IMR-90 (cell line): ENCODE measurements around the gene FDPS. TPM values are rescaled to one million over a fixed set of nuclear protein-coding genes. Genes with fewer than 3 reads are reported as not detected.

ENCODE experiments used
- ATAC-seq: fragments of 200-7000 bp; cut with Tn5 transposase; 2 replicates; pipeline ENCODE4 v1.9.1; 2020; ENCODE audit warnings: low read depth, mild to moderate bottlenecking, moderate library complexity
- BruUV-seq: library from RNA; stranded (reverse); fragments of 400-500 nt; replicated peaks from 2 replicates; lab custom pipeline; 2021; lab: Mats Ljungman, UMichigan
- CTCF ChIA-PET: fragments of 300-600 bp; formaldehyde crosslinking; extraction: SDS; loops from one replicate; lab custom pipeline; 2021; ENCODE audit warnings: antibody characterized with exemption; lab: Yijun Ruan, JAX
- POLR2A ChIA-PET: fragments of 300-600 bp; sonication (Branson Sonifier 250); formaldehyde crosslinking; loops from one replicate; lab custom pipeline; 2022; ENCODE audit warnings: antibody characterized with exemption; ENCODE audit not compliant: unreplicated experiment; lab: Charles Lee
- DNase-seq: peaks from one replicate; pipeline ENCODE4 v3.0.0; 2013
- H2AFZ ChIP-seq: replicated peaks from 2 replicates; pipeline ENCODE3; 2013; ENCODE audit warnings: low read length, mild to moderate bottlenecking; ENCODE audit not compliant: poor library complexity
- H2AK5ac ChIP-seq: 2 replicates; pipeline ENCODE4 v1.6.1; 2013; ENCODE audit warnings: low read depth, low read length, inconsistent platforms
- H2AK9ac ChIP-seq: replicated peaks from 2 replicates; pipeline ENCODE3; 2013; ENCODE audit warnings: mild to moderate bottlenecking, low read depth, low read length, moderate library complexity; ENCODE audit not compliant: poor library complexity
- H2BK120ac ChIP-seq: 2 replicates; pipeline ENCODE4 v1.6.1; 2013; ENCODE audit warnings: low read depth, low read length, inconsistent platforms
- H2BK15ac ChIP-seq: 3 replicates; pipeline ENCODE4 v1.6.1; 2013; ENCODE audit warnings: low read depth, low read length, inconsistent platforms
- H2BK20ac ChIP-seq: 2 replicates; pipeline ENCODE4 v1.6.1; 2013; ENCODE audit warnings: low read depth, mild to moderate bottlenecking, inconsistent platforms, low read length, moderate library complexity
- H2BK5ac ChIP-seq: 2 replicates; pipeline ENCODE4 v1.6.1; 2013; ENCODE audit warnings: mild to moderate bottlenecking, low read depth, low read length, inconsistent platforms; ENCODE audit not compliant: poor library complexity, severe bottlenecking
- H3K14ac ChIP-seq: replicated peaks from 2 replicates; pipeline ENCODE4 v1.6.1; 2013; ENCODE audit warnings: low read depth, low read length, inconsistent platforms
- H3K18ac ChIP-seq: 2 replicates; pipeline ENCODE4 v1.6.1; 2013; ENCODE audit warnings: low read depth, low read length, control low read depth
- H3K23ac ChIP-seq: 2 replicates; pipeline ENCODE4 v1.6.1; 2013; ENCODE audit warnings: low read depth, low read length, inconsistent platforms
- H3K27ac ChIP-seq: 2 replicates; pipeline ENCODE4 v1.5.1; 2013; ENCODE audit warnings: mild to moderate bottlenecking, control low read depth, low read length; ENCODE audit not compliant: insufficient read depth
- H3K27me3 ChIP-seq: 2 replicates; pipeline ENCODE4 v1.6.1; 2013; ENCODE audit warnings: low read length; ENCODE audit not compliant: control insufficient read depth, insufficient read depth
- H3K36me3 ChIP-seq: 2 replicates; pipeline ENCODE4 v1.6.1; 2013; ENCODE audit warnings: low read length, mixed read lengths; ENCODE audit not compliant: control insufficient read depth, insufficient read depth
- H3K4ac ChIP-seq: 2 replicates; pipeline ENCODE4 v1.6.1; 2013; ENCODE audit warnings: low read depth, low read length, inconsistent platforms
- H3K4me1 ChIP-seq: 2 replicates; pipeline ENCODE4 v1.6.1; 2013; ENCODE audit warnings: low read length, mixed read lengths; ENCODE audit not compliant: control insufficient read depth, insufficient read depth
- H3K4me2 ChIP-seq: 2 replicates; pipeline ENCODE4 v1.6.1; 2013; ENCODE audit warnings: low read depth, mild to moderate bottlenecking, control low read depth, low read length, moderate library complexity
- H3K4me3 ChIP-seq: 2 replicates; pipeline ENCODE4 v1.5.1; 2013; ENCODE audit warnings: low read depth, mild to moderate bottlenecking, control low read depth, low read length, moderate library complexity; ENCODE audit not compliant: insufficient read depth
- H3K56ac ChIP-seq: 2 replicates; pipeline ENCODE4 v1.6.1; 2013; ENCODE audit warnings: low read length, inconsistent platforms; ENCODE audit not compliant: insufficient read depth; ENCODE audit errors: extremely low read depth
- H3K79me1 ChIP-seq, 2 experiments: 2 replicates each; pipeline ENCODE4 v1.6.1; 2013; ENCODE audit warnings: low read length in 2 of 2, inconsistent platforms in 1 of 2, low read depth in 1 of 2
- H3K9ac ChIP-seq: 2 replicates; pipeline ENCODE4 v1.6.1; 2013; ENCODE audit warnings: low read depth, low read length, control low read depth
- H3K9me1 ChIP-seq: 2 replicates; pipeline ENCODE4 v1.6.1; 2013; ENCODE audit warnings: low read length, inconsistent platforms; ENCODE audit not compliant: insufficient read depth
- H3K9me3 ChIP-seq: 2 replicates; pipeline ENCODE4 v1.6.1; 2013; ENCODE audit warnings: low read length; ENCODE audit not compliant: control insufficient read depth, insufficient read depth
- H4K20me1 ChIP-seq: 2 replicates; pipeline ENCODE4 v1.6.1; 2013; ENCODE audit warnings: low read length, inconsistent platforms; ENCODE audit not compliant: insufficient read depth
- H4K5ac ChIP-seq: 2 replicates; pipeline ENCODE4 v1.6.1; 2013; ENCODE audit warnings: mild to moderate bottlenecking, low read depth, low read length, control low read depth
- H4K8ac ChIP-seq, 2 experiments: 2 replicates each; pipeline ENCODE4 v1.6.1; 2013; ENCODE audit warnings: low read depth in 2 of 2, low read length in 2 of 2, control low read depth in 1 of 2, inconsistent platforms in 1 of 2
- H4K91ac ChIP-seq: 2 replicates; pipeline ENCODE4 v1.6.1; 2013; ENCODE audit warnings: low read depth, low read length, inconsistent platforms; ENCODE audit not compliant: insufficient read depth
- BHLHE40 ChIP-seq: fragments of 150-350 bp; IDR thresholded peaks from 2 replicates; pipeline ENCODE4 v1.6.1; 2016; ENCODE audit warnings: mild to moderate bottlenecking, low read depth, low read length
- CEBPB ChIP-seq: IDR thresholded peaks from 2 replicates; pipeline ENCODE4 v1.6.1; 2012; ENCODE audit warnings: low read depth, low read length, improper control_type of control experiment
- CHD1 ChIP-seq: IDR thresholded peaks from 2 replicates; pipeline ENCODE4 v1.6.1; 2012; ENCODE audit warnings: low read depth, low read length, improper control_type of control experiment
- FOS ChIP-seq: fragments of 150-350 bp; IDR thresholded peaks from 2 replicates; pipeline ENCODE4 v1.6.1; 2016; ENCODE audit warnings: low read depth, low read length
- MAZ ChIP-seq: IDR thresholded peaks from 2 replicates; pipeline ENCODE4 v1.6.1; 2012; ENCODE audit warnings: low read depth, mild to moderate bottlenecking, low read length, improper control_type of control experiment, moderate library complexity, borderline replicate concordance
- POLR2A ChIP-seq: IDR thresholded peaks from 2 replicates; pipeline ENCODE4 v1.6.1; 2012; ENCODE audit warnings: mild to moderate bottlenecking, low read depth, low read length
- RAD21 ChIP-seq: IDR thresholded peaks from 2 replicates; pipeline ENCODE4 v1.6.1; 2012; ENCODE audit warnings: low read length, improper control_type of control experiment
- RFX5 ChIP-seq: IDR thresholded peaks from 2 replicates; pipeline ENCODE4 v1.8.0; 2012; ENCODE audit warnings: low read depth, mild to moderate bottlenecking, low read length, moderate library complexity
- SMC3 ChIP-seq: fragments of 150-350 bp; IDR thresholded peaks from 2 replicates; pipeline ENCODE4 v1.6.1; 2016; ENCODE audit warnings: low read depth, mild to moderate bottlenecking, antibody characterized with exemption, low read length, moderate library complexity
- WGBS, 2 experiments: methylation state at CpG; one replicate each; pipeline versions ENCODE4 v1.1.5 to v1.1.7; 2013; ENCODE audit warnings: missing lambda C conversion rate in 2 of 2; ENCODE audit not compliant: insufficient read length in 1 of 2; ENCODE audit errors: extremely low coverage in 2 of 2; 5-methylcytosine and 5-hydroxymethylcytosine counted together
- dilution Hi-C: fragments of 300-500 bp; cut with HindIII; formaldehyde crosslinking; loops from one replicate; pipeline ENCODE4 v1.14.3; 2018; ENCODE audit warnings: low sequenced_read_pairs; ENCODE audit not compliant: unreplicated experiment
- in situ Hi-C: fragments of 300-500 bp; cut with MboI; formaldehyde crosslinking; loops from 3 replicates; pipeline ENCODE4 v1.14.3; 2019; ENCODE audit warnings: low sequenced_read_pairs, inconsistent platforms, mixed read lengths
- intact Hi-C: fragments of 100-400 bp; cut with micrococcal nuclease; formaldehyde crosslinking; loops from 2 replicates; pipeline ENCODE4 v1.10.0; 2022
- polyA plus RNA-seq, 3 experiments: library from polyadenylated mRNA; depleted of rRNA; stranded (reverse); fragments of >200 nt; gene quantifications; 2 replicates each; pipeline ENCODE4 v1.2.3, GENCODE V29; 2012; ENCODE audit warnings: low replicate concordance in 1 of 3
- total RNA-seq: library from RNA; depleted of rRNA; stranded (reverse); fragments of >200 nt; gene quantifications from 2 replicates; pipeline ENCODE4 v1.2.3, GENCODE V29; 2012
- TF ChIP-seq, protein P1 (sequence below): fragments of 150-350 bp; IDR thresholded peaks from 2 replicates; pipeline ENCODE4 v1.6.1; 2017; ENCODE audit warnings: mild to moderate bottlenecking, antibody characterized with exemption, low read length, low read depth
- TF ChIP-seq, protein P2 (sequence below): conservative IDR thresholded peaks from 2 replicates; pipeline ENCODE4 v1.5.1; 2012; ENCODE audit warnings: mild to moderate bottlenecking, low read depth, low read length, improper control_type of control experiment
- TF ChIP-seq, protein P3 (sequence below): fragments of 150-350 bp; IDR thresholded peaks from 2 replicates; pipeline ENCODE4 v1.6.1; 2016; ENCODE audit warnings: low read depth, mild to moderate bottlenecking, low read length, moderate library complexity, borderline replicate concordance

The FDPS gene
- total and polyA plus RNA-seq, 2 of the 4 experiments (the other 2 are of a cell fraction) = 183 to 191 TPM

DNA sequence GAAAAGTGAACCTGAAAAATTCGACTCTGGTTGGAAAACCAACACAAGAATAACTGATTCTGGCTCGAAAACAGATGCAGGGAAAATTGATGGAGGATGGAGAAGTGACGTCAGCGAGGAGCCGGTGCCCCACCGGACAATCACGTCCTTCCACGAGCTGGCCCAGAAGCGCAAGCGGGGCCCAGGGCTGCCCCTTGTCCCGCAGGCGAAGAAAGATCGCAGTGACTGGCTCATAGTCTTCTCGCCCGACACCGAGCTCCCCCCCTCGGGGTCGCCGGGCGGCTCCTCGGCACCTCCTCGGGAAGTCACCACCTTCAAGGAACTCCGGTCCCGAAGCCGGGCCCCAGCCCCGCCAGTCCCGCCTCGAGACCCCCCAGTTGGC, 13.9 kb downstream of the FDPS start:
- Histone ChIP-seq H3K27me3 (no peaks in the 10 kb centered on the region), H4K5ac (peak overlapping the region; percentile 47), H3K4me2 (peak overlapping the region; percentile 91), H3K9me1 (peaks cover 16% of the 10 kb centered on the region; the same call in 1 of the 2 replicates), H2AK9ac (peak overlapping the region; percentile 43), H4K91ac (no peak overlapping the region), H3K36me3 (peaks cover 20% of the 10 kb centered on the region), H2BK120ac (no peak overlapping the region), H2BK20ac (no peak overlapping the region), H3K4me3 (peak overlapping the region; percentile 58), H4K8ac (peak overlapping the region; percentile 29 to 54; a peak in 2 of 4 replicates), H3K14ac (0 out of 2 replicates have a peak overlapping the region, but pooled peaks have one; percentile 69), H3K9me3 (no peaks in the 10 kb centered on the region), H2BK15ac (no peak overlapping the region), H3K56ac (no peak overlapping the region), H3K4me1 (peaks cover 18% of the 10 kb centered on the region; the same call in 1 of the 2 replicates), H3K9ac (peak overlapping the region; percentile 73), H3K79me1 (peaks cover 9 to 60% of the 10 kb centered on the region in 2 experiments), H2AFZ (peak overlapping the region; percentile 88), H4K20me1 (peaks cover 20% of the 10 kb centered on the region), H3K23ac (peak overlapping the region; percentile 89), H3K18ac (no peak overlapping the region), H3K27ac (peak overlapping the region; percentile 63), H2BK5ac (peak overlapping the region; percentile 47), H2AK5ac (no peak overlapping the region), H3K4ac (no peak overlapping the region; the same call in 1 of the 2 replicates)
- TF ChIP-seq RAD21 (no peak), SMC3 (no peak), CHD1 (no peak), POLR2A (no peak), MAZ (no peak), RFX5 (no peak), CEBPB (no peak), FOS (no peak), BHLHE40 (no peak)
- TF ChIP-seq, protein P1, sequence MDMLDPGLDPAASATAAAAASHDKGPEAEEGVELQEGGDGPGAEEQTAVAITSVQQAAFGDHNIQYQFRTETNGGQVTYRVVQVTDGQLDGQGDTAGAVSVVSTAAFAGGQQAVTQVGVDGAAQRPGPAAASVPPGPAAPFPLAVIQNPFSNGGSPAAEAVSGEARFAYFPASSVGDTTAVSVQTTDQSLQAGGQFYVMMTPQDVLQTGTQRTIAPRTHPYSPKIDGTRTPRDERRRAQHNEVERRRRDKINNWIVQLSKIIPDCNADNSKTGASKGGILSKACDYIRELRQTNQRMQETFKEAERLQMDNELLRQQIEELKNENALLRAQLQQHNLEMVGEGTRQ = no peak
- TF ChIP-seq, protein P2, sequence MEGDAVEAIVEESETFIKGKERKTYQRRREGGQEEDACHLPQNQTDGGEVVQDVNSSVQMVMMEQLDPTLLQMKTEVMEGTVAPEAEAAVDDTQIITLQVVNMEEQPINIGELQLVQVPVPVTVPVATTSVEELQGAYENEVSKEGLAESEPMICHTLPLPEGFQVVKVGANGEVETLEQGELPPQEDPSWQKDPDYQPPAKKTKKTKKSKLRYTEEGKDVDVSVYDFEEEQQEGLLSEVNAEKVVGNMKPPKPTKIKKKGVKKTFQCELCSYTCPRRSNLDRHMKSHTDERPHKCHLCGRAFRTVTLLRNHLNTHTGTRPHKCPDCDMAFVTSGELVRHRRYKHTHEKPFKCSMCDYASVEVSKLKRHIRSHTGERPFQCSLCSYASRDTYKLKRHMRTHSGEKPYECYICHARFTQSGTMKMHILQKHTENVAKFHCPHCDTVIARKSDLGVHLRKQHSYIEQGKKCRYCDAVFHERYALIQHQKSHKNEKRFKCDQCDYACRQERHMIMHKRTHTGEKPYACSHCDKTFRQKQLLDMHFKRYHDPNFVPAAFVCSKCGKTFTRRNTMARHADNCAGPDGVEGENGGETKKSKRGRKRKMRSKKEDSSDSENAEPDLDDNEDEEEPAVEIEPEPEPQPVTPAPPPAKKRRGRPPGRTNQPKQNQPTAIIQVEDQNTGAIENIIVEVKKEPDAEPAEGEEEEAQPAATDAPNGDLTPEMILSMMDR = no peak
- TF ChIP-seq, protein P3, sequence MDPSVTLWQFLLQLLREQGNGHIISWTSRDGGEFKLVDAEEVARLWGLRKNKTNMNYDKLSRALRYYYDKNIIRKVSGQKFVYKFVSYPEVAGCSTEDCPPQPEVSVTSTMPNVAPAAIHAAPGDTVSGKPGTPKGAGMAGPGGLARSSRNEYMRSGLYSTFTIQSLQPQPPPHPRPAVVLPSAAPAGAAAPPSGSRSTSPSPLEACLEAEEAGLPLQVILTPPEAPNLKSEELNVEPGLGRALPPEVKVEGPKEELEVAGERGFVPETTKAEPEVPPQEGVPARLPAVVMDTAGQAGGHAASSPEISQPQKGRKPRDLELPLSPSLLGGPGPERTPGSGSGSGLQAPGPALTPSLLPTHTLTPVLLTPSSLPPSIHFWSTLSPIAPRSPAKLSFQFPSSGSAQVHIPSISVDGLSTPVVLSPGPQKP = no peak
- intact Hi-C loops (loop anchor here (2.0 to 10.0 kb wide), 4 partner anchors 50 to 325 kb away; partner anchors contain the start of genes CLK2, MTX1 and THBS3), dilution Hi-C loops (no loop called here), in situ Hi-C loops (no loop called here)
- WGBS, 2 experiments = 0% methylated on average over 16 of the region's 28 CpGs; no CpG with 5 or more reads in 1 of the 2 experiments
- ATAC-seq = no peak
- ChIA-PET CTCF (interaction anchor here (1.2 kb wide), 1 partner anchor 72 kb away, joined by 6 read pairs; no protein-coding TSS in a partner anchor), POLR2A (no interaction called here)
- peak; percentile 39 for DNase-seq
- BruUV-seq = no TSS peak
